Measurements from ENCODE around the gene ASB2. TPM values are rescaled to one million over a fixed set of nuclear protein-coding genes. Genes with fewer than 3 reads are reported as not detected.

The ASB2 gene
- polyA plus RNA-seq, 1 of the 3 experiments (the other 2 are of a cell fraction): 0.15 TPM

DNA sequence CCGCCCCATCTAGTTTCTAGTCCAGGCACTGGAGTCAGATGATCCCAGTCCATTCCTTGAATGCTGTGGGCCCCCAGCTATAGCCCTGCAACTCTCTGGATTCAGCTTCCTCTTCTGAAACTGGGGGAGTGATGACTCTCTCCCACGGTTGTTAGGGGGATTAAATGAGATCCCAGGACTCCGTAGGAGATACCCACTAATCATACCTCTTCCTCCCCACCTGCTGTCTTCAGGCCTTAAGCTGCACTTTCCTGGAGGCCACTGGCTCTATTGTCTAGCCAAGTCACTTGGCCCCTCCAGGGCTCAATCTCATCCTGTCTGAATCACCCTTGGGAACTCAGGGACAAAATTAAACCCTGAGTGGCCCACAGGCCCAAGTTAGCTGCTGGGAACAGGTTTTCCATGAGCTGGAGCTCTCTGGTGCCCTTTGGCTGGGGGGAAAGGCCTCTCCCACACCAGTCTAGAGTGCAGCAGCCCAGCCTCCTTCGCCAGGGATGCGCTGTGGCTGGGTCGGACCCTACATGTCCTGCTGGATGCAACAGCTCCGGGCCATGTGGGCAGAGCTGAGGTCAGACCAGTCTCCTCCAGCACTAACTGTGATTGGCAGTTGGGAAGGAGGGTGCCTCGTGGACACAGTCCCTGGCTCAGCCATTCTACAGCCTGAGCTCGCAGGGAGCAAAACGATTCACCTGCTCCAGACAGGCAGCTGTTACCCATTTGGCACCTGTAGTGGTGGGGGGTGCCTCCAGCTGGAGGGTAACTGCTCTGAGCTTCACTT is 6.0 kb upstream of the ASB2 start:
- Histone ChIP-seq H3K4me1 (ENCODE audit: control insufficient read depth in 1 of 2, insufficient read depth in 2 of 2, low read depth in 1 of 2, low read length in 1 of 2) (peaks cover 5 to 7% of the 10 kb centered on the region in 2 experiments; a peak in 2 of 4 replicates), H3K27ac (ENCODE audit: low read depth in 2 of 2, low read length in 1 of 2) (no peak overlapping the region), H3K9me3 (no peaks in the 10 kb centered on the region), H3K4me2 (no peak overlapping the region), H3F3A (replicated peaks; ENCODE audit: insufficient read depth) (no peaks in the 10 kb centered on the region), H3K36me3 (replicated peaks in 1 of 2; ENCODE audit: control insufficient read depth in 1 of 2, insufficient read depth in 2 of 2, low read length in 1 of 2) (no peaks in the 10 kb centered on the region), H3K4me3 (ENCODE audit: low read depth in 2 of 2, low read length in 1 of 2) (no peak overlapping the region), H3K9me2 (no peaks in the 10 kb centered on the region), H3K27me3 (ENCODE audit: insufficient read depth) (no peaks in the 10 kb centered on the region), H2AFZ (ENCODE audit: low read depth) (no peak overlapping the region), H4K20me1 (ENCODE audit: insufficient read depth) (no peaks in the 10 kb centered on the region), H3K9ac (no peak overlapping the region), H3K79me2 (ENCODE audit: insufficient read depth) (no peaks in the 10 kb centered on the region)
- ChIA-PET POLR2A (no interaction called here), CTCF (interaction anchor here (1.0 to 6.5 kb wide), 8 partner anchors 10 to 154 kb away, joined by 3 to 38 read pairs (median 4); no protein-coding TSS in a partner anchor)
- TF ChIP-seq RXRA (IDR thresholded peaks at IDR 0.05; ENCODE audit: borderline replicate concordance, low read depth): no peak
- no peak for TF ChIP-seq SMC3 (IDR thresholded peaks at IDR 0.05; ENCODE audit: low read depth, low read length)
- TF ChIP-seq, protein P1, sequence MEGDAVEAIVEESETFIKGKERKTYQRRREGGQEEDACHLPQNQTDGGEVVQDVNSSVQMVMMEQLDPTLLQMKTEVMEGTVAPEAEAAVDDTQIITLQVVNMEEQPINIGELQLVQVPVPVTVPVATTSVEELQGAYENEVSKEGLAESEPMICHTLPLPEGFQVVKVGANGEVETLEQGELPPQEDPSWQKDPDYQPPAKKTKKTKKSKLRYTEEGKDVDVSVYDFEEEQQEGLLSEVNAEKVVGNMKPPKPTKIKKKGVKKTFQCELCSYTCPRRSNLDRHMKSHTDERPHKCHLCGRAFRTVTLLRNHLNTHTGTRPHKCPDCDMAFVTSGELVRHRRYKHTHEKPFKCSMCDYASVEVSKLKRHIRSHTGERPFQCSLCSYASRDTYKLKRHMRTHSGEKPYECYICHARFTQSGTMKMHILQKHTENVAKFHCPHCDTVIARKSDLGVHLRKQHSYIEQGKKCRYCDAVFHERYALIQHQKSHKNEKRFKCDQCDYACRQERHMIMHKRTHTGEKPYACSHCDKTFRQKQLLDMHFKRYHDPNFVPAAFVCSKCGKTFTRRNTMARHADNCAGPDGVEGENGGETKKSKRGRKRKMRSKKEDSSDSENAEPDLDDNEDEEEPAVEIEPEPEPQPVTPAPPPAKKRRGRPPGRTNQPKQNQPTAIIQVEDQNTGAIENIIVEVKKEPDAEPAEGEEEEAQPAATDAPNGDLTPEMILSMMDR (IDR thresholded peaks at IDR 0.05): no peak
- no peak for TF ChIP-seq MXI1 (IDR thresholded peaks at IDR 0.05; ENCODE audit: low read depth, low read length)
- no peak for TF ChIP-seq NRF1 (IDR thresholded peaks at IDR 0.05; ENCODE audit: low read depth, low read length)
- no peak for TF ChIP-seq GABPA (IDR thresholded peaks at IDR 0.05; ENCODE audit: low read depth)
- TF ChIP-seq NFIC (IDR thresholded peaks at IDR 0.05; ENCODE audit: borderline replicate concordance): no peak
- TF ChIP-seq, protein P2, sequence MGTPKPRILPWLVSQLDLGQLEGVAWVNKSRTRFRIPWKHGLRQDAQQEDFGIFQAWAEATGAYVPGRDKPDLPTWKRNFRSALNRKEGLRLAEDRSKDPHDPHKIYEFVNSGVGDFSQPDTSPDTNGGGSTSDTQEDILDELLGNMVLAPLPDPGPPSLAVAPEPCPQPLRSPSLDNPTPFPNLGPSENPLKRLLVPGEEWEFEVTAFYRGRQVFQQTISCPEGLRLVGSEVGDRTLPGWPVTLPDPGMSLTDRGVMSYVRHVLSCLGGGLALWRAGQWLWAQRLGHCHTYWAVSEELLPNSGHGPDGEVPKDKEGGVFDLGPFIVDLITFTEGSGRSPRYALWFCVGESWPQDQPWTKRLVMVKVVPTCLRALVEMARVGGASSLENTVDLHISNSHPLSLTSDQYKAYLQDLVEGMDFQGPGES (IDR thresholded peaks at IDR 0.05; ENCODE audit: low read depth, low read length): no peak
- TF ChIP-seq SIN3A (IDR thresholded peaks at IDR 0.05; ENCODE audit: borderline replicate concordance, low read depth, low read length): no peak
- no peak for TF ChIP-seq TCF12 (IDR thresholded peaks at IDR 0.05)
- DNase-seq: no peak
- 86% methylated on average over 8 of the region's 10 CpGs for WGBS (ENCODE audit: low lambda C conversion rate)

DNA sequence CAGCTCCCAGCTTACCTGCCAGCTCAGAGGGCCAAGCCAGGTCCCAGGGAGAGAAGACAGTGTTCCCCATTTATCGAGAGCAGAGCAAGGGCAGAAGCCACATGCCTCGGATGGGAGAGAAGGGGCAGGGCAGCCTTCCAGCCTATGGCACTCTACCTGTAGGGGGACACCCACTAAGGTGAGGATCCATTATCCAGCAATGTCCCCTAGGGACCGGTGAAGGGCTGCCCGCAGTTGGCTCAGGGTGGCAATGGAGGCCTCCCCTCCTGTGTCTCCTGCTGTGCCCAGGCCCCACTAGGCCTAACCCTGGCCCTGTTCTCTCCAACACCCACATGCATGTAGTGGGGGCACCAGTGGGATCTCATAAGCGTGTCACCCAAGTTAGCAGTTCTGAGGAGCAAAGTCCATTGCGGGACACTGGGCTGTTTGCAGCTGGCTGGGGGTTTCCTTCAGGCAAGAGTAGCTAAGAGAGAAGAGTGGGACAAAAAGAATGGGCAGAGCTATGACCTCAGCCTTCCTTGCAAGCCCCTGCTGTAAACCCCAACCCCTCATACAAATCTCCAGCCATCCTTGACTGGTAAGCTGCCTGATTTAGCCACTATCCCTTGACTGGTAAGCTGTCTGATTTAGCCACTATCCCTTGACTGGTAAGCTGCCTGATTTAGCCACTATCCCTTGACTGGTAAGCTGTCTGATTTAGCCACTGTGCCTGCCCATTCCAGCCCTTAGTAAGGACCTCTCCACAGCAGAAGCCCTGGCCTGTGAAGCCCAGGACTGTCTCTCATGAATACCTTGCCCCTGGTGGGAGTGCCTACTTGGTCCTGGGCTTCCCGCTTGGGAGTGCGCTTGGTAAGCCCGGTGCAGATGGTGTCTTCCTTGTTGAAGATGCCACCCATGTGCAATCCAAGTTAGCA is 5.2 kb upstream of the ASB2 start:
- Histone ChIP-seq H2AFZ (ENCODE audit: low read depth) (no peak overlapping the region), H3K27me3 (ENCODE audit: insufficient read depth) (no peaks in the 10 kb centered on the region), H3K4me1 (ENCODE audit: control insufficient read depth in 1 of 2, insufficient read depth in 2 of 2, low read depth in 1 of 2, low read length in 1 of 2) (peaks cover 0 to 5% of the 10 kb centered on the region in 2 experiments; a peak in 2 of 4 replicates), H3K79me2 (ENCODE audit: insufficient read depth) (no peaks in the 10 kb centered on the region), H3K27ac (ENCODE audit: low read depth in 2 of 2, low read length in 1 of 2) (no peak overlapping the region), H3K4me2 (no peak overlapping the region), H4K20me1 (ENCODE audit: insufficient read depth) (no peaks in the 10 kb centered on the region), H3K9ac (no peak overlapping the region), H3K36me3 (replicated peaks in 1 of 2; ENCODE audit: control insufficient read depth in 1 of 2, insufficient read depth in 2 of 2, low read length in 1 of 2) (no peaks in the 10 kb centered on the region), H3K9me3 (no peaks in the 10 kb centered on the region), H3K4me3 (ENCODE audit: low read depth in 2 of 2, low read length in 1 of 2) (no peak overlapping the region), H3K9me2 (no peaks in the 10 kb centered on the region), H3F3A (replicated peaks; ENCODE audit: insufficient read depth) (no peaks in the 10 kb centered on the region)
- ChIA-PET POLR2A (no interaction called here), CTCF (interaction anchor here (1.4 to 6.5 kb wide), 6 partner anchors 11 to 155 kb away, joined by 3 to 38 read pairs (median 9); no protein-coding TSS in a partner anchor)
- DNase-seq: no peak
- 95% methylated on average over 7 of the region's 9 CpGs for WGBS (ENCODE audit: low lambda C conversion rate)
- TF ChIP-seq NRF1 (IDR thresholded peaks at IDR 0.05; ENCODE audit: low read depth, low read length) (no peak), NFIC (IDR thresholded peaks at IDR 0.05; ENCODE audit: borderline replicate concordance) (no peak), FOSL2 (IDR thresholded peaks at IDR 0.05; ENCODE audit: borderline replicate concordance, low read depth) (no peak), TAF1 (IDR thresholded peaks at IDR 0.05; ENCODE audit: borderline replicate concordance, low read depth, low read length) (no peak), SIN3A (IDR thresholded peaks at IDR 0.05; ENCODE audit: borderline replicate concordance, low read depth, low read length) (no peak), YY1 (IDR thresholded peaks at IDR 0.05; ENCODE audit: low read depth) (no peak), EZH2phosphoT487 (IDR thresholded peaks at IDR 0.05; ENCODE audit: borderline replicate concordance, low read depth) (no peak), RXRA (IDR thresholded peaks at IDR 0.05; ENCODE audit: borderline replicate concordance, low read depth) (no peak), SMC3 (IDR thresholded peaks at IDR 0.05; ENCODE audit: low read depth, low read length) (no peak)
- TF ChIP-seq, protein P3, sequence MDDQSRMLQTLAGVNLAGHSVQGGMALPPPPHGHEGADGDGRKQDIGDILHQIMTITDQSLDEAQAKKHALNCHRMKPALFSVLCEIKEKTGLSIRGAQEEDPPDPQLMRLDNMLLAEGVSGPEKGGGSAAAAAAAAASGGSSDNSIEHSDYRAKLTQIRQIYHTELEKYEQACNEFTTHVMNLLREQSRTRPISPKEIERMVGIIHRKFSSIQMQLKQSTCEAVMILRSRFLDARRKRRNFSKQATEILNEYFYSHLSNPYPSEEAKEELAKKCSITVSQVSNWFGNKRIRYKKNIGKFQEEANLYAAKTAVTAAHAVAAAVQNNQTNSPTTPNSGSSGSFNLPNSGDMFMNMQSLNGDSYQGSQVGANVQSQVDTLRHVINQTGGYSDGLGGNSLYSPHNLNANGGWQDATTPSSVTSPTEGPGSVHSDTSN (IDR thresholded peaks at IDR 0.05): no peak
- TF ChIP-seq, protein P1 (IDR thresholded peaks at IDR 0.05): no peak

Data from SK-N-SH (cell line).